Peyer's patch (tissue), 4 donors: ENCODE measurements around the gene BASP1.

ENCODE experiments used
- POLR2A ChIP-seq, 2 donors: fragments of 450-650 bp; IDR thresholded peaks; one replicate each; pipeline ENCODE4 v1.5.1; 2017; ENCODE audit warnings: antibody characterized with exemption in 2 of 2, mild to moderate bottlenecking in 2 of 2, moderate library complexity in 2 of 2
- TF ChIP-seq, protein P1 (sequence below), 6 experiments: fragments of 450-650 bp in 4 of 6; fragments of 200-600 bp in 2 of 6; sonication (generic) in 1 of 6; IDR thresholded peaks; one replicate each; pipeline ENCODE4 v1.5.1; 2017 to 2019; ENCODE audit warnings: antibody characterized with exemption in 6 of 6, mild to moderate bottlenecking in 3 of 6, moderate library complexity in 1 of 6

DNA sequence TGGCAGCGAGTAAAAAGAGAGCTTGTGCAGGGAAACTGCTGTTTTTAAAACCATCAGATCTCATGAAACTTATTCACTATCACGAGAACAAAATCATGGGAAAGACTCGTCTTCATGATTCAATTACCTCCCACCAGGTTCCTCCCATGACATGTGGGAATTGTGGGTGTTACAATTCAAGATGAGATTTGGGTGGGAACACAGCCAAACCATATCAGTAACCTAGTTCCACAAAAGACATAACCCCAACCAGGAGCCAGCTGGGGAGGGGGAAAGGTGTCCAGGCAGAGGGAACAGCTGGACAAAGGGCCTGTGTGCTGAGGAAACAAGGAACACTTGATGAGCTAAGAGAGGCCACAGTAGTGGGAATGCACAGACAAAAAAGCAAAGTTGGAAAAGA lies 71.1 kb downstream of the BASP1 start:
- TF ChIP-seq POLR2A (IDR thresholded peaks at IDR 0.05): no peak
- TF ChIP-seq, protein P1, sequence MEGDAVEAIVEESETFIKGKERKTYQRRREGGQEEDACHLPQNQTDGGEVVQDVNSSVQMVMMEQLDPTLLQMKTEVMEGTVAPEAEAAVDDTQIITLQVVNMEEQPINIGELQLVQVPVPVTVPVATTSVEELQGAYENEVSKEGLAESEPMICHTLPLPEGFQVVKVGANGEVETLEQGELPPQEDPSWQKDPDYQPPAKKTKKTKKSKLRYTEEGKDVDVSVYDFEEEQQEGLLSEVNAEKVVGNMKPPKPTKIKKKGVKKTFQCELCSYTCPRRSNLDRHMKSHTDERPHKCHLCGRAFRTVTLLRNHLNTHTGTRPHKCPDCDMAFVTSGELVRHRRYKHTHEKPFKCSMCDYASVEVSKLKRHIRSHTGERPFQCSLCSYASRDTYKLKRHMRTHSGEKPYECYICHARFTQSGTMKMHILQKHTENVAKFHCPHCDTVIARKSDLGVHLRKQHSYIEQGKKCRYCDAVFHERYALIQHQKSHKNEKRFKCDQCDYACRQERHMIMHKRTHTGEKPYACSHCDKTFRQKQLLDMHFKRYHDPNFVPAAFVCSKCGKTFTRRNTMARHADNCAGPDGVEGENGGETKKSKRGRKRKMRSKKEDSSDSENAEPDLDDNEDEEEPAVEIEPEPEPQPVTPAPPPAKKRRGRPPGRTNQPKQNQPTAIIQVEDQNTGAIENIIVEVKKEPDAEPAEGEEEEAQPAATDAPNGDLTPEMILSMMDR (IDR thresholded peaks at IDR 0.05): no peak
